ENCODE results near the gene TELO2.

Gene TELO2

GRCh38 chr16:1500465-1501150, 7.4 kb downstream of the TELO2 start:
- no peak for DNase-seq

- DNase-seq = no peak
These were observed 8.5 kb downstream of the TELO2 start for GRCh38 chr16:1501630-1502029.

- no peak for DNase-seq
These were observed 9.2 kb downstream of the TELO2 start for GRCh38 chr16:1502092-1503004.

GRCh38 chr16:1503110-1503955, 10.2 kb downstream of the TELO2 start:
- DNase-seq = no peak

GRCh38 chr16:1505073-1505844, 12.1 kb downstream of the TELO2 start:
- DNase-seq = no peak

GRCh38 chr16:1505912-1506311, 12.8 kb downstream of the TELO2 start:
- no peak for DNase-seq

- no peak for DNase-seq
These were observed 13.5 kb downstream of the TELO2 start for GRCh38 chr16:1506494-1507213.

- no peak for DNase-seq
These were observed 15.5 kb downstream of the TELO2 start for GRCh38 chr16:1508494-1509187.

GRCh38 chr16:1509307-1510221, 16.4 kb downstream of the TELO2 start:
- no peak for DNase-seq

- no peak for DNase-seq
These were observed 17.1 kb downstream of the TELO2 start for GRCh38 chr16:1510272-1510671.

- no peak for DNase-seq
These were observed 17.8 kb downstream of the TELO2 start for GRCh38 chr16:1510941-1511351.

GRCh38 chr16:1511662-1512569, 18.8 kb downstream of the TELO2 start:
- no peak for DNase-seq

GRCh38 chr16:1512774-1513173, 19.6 kb downstream of the TELO2 start:
- DNase-seq = no peak

- DNase-seq = no peak
These were observed 21.3 kb downstream of the TELO2 start for GRCh38 chr16:1514507-1514906.

GRCh38 chr16:1518626-1519135, 25.5 kb downstream of the TELO2 start:
- no peak for DNase-seq

GRCh38 chr16:1519831-1520230, 26.7 kb downstream of the TELO2 start:
- DNase-seq = no peak

- no peak for DNase-seq
These were observed 27.3 kb downstream of the TELO2 start for GRCh38 chr16:1520461-1520860.

- DNase-seq = no peak
These were observed 30.6 kb downstream of the TELO2 start for GRCh38 chr16:1523581-1524245.
